A549 (cell line): ENCODE results near the gene EBF4.

Experiments used
- BHLHE40 ChIP-seq: IDR thresholded peaks from 2 replicates; pipeline ENCODE4 v1.6.1; 2012; ENCODE audit warnings: low read depth, low read length, inconsistent platforms
- EHMT2 ChIP-seq: fragments of 200-600 bp; sonication (generic); IDR thresholded peaks from 2 replicates; pipeline ENCODE4 v1.6.1; 2016; ENCODE audit warnings: antibody characterized with exemption, low read depth, mild to moderate bottlenecking, moderate library complexity
- EP300 ChIP-seq, 2 experiments: fragments of >200 bp; sonication (Bioruptor Twin); formaldehyde crosslinking; IDR thresholded peaks; 2 replicates in 1 of 2; 3 replicates in 1 of 2; pipeline ENCODE4 v1.6.1; 2016 to 2017
- HOXA7 ChIP-seq: fragments of 250-450 bp; sonication (Bioruptor Pico); IDR thresholded peaks from 2 replicates; pipeline ENCODE4 v1.5.0; 2020; ENCODE audit warnings: mild to moderate bottlenecking, moderate library complexity
- JUN ChIP-seq, 2 experiments: fragments of >200 bp; sonication (Bioruptor Twin); formaldehyde crosslinking; IDR thresholded peaks; 2 replicates in 1 of 2; 3 replicates in 1 of 2; pipeline ENCODE4 v1.6.1; 2016 to 2017
- MAZ ChIP-seq: fragments of 150-350 bp; IDR thresholded peaks from 2 replicates; pipeline ENCODE4 v1.6.1; 2014; ENCODE audit warnings: antibody characterized with exemption, low read depth, low read length, borderline replicate concordance
- PBX3 ChIP-seq: IDR thresholded peaks from 2 replicates; pipeline ENCODE4 v1.6.1; 2012
- POLR2A ChIP-seq: IDR thresholded peaks from 2 replicates; pipeline ENCODE4 v1.6.1; 2012; ENCODE audit warnings: mild to moderate bottlenecking, low read length
- SMC3 ChIP-seq: fragments of >200 bp; sonication (Bioruptor Twin); formaldehyde crosslinking; IDR thresholded peaks from 3 replicates; pipeline ENCODE4 v1.6.1; 2018; ENCODE audit warnings: inconsistent platforms
- USF2 ChIP-seq: fragments of 450-650 bp; IDR thresholded peaks from 2 replicates; pipeline ENCODE4 v1.6.1; 2014; ENCODE audit warnings: antibody characterized with exemption
- TF ChIP-seq, protein P1 (sequence below): fragments of >200 bp; sonication (Bioruptor Twin); formaldehyde crosslinking; IDR thresholded peaks from 3 replicates; pipeline ENCODE4 v1.5.1; 2016
- TF ChIP-seq, protein P2 (sequence below): fragments of 200-600 bp; sonication (generic); IDR thresholded peaks from 2 replicates; pipeline ENCODE4 v1.6.1; 2016; ENCODE audit warnings: antibody characterized with exemption, mild to moderate bottlenecking, moderate library complexity

DNA sequence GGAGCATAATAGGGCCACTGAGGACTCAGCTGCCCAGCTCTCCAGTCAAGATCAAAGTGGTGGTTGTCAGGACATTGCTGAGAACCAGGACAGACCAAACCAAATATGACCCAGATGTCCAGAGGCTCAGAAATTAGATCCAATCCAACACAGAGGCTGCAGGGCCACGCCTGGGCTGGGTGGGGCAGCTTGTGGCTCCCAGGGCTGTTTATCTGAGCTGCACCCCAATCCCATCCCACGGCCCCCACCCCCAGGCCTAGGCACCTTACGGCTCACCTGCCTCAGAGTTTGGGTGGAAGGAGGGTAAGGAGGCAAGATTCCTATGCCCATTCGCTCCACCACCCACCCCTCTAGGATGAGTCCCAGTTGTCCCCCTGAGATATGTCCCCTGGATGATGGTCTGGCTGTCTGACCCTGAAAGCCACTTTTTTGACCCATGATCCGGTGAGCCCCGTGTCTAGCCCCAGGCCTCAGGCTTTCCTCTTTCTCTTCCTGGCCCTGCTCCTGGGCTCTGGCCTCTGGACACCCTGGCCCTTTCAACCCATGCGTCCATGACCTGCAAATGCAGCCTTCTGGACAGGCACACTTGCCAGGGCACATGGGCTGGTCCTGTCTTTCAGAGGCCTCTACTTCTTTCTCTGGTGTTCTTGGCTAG, 67.8 kb downstream of the EBF4 start:
- TF ChIP-seq MAZ = no peak
- TF ChIP-seq, protein P1, sequence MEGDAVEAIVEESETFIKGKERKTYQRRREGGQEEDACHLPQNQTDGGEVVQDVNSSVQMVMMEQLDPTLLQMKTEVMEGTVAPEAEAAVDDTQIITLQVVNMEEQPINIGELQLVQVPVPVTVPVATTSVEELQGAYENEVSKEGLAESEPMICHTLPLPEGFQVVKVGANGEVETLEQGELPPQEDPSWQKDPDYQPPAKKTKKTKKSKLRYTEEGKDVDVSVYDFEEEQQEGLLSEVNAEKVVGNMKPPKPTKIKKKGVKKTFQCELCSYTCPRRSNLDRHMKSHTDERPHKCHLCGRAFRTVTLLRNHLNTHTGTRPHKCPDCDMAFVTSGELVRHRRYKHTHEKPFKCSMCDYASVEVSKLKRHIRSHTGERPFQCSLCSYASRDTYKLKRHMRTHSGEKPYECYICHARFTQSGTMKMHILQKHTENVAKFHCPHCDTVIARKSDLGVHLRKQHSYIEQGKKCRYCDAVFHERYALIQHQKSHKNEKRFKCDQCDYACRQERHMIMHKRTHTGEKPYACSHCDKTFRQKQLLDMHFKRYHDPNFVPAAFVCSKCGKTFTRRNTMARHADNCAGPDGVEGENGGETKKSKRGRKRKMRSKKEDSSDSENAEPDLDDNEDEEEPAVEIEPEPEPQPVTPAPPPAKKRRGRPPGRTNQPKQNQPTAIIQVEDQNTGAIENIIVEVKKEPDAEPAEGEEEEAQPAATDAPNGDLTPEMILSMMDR = no peak
- TF ChIP-seq JUN (IDR thresholded peaks at IDR 0.05) = no peak
- TF ChIP-seq POLR2A = no peak
- TF ChIP-seq, protein P2, sequence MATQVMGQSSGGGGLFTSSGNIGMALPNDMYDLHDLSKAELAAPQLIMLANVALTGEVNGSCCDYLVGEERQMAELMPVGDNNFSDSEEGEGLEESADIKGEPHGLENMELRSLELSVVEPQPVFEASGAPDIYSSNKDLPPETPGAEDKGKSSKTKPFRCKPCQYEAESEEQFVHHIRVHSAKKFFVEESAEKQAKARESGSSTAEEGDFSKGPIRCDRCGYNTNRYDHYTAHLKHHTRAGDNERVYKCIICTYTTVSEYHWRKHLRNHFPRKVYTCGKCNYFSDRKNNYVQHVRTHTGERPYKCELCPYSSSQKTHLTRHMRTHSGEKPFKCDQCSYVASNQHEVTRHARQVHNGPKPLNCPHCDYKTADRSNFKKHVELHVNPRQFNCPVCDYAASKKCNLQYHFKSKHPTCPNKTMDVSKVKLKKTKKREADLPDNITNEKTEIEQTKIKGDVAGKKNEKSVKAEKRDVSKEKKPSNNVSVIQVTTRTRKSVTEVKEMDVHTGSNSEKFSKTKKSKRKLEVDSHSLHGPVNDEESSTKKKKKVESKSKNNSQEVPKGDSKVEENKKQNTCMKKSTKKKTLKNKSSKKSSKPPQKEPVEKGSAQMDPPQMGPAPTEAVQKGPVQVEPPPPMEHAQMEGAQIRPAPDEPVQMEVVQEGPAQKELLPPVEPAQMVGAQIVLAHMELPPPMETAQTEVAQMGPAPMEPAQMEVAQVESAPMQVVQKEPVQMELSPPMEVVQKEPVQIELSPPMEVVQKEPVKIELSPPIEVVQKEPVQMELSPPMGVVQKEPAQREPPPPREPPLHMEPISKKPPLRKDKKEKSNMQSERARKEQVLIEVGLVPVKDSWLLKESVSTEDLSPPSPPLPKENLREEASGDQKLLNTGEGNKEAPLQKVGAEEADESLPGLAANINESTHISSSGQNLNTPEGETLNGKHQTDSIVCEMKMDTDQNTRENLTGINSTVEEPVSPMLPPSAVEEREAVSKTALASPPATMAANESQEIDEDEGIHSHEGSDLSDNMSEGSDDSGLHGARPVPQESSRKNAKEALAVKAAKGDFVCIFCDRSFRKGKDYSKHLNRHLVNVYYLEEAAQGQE = no peak
- TF ChIP-seq HOXA7 (CRISPR knock-in tag) = no peak
- no peak for TF ChIP-seq BHLHE40
- TF ChIP-seq USF2 = no peak
- no peak for TF ChIP-seq EHMT2
- no peak for TF ChIP-seq EP300 (IDR thresholded peaks at IDR 0.05)
- TF ChIP-seq SMC3 = no peak
- no peak for TF ChIP-seq PBX3
